Activated CD4-positive, alpha-beta T cell treated with anti-CD3 and anti-CD28 coated beads for 36 hours (primary cell): Measurements from ENCODE around the gene CALHM3. TPM values are rescaled to one million over a fixed set of nuclear protein-coding genes. Genes with fewer than 3 reads are reported as not detected.

Experiments
- ATAC-seq: fragments of 200-7000 bp; cut with Tn5 transposase; one replicate; pipeline ENCODE4 v1.10.0; 2021; ENCODE audit warnings: mild to moderate bottlenecking, moderate library complexity
- CTCF ChIA-PET: fragments of 350-600 bp; sonication (Branson Sonifier 250); formaldehyde crosslinking; loops from one replicate; lab custom pipeline; 2021; ENCODE audit warnings: antibody characterized with exemption; lab: Charles Lee
- POLR2A ChIA-PET: fragments of 350-600 bp; sonication (Branson Sonifier 250); formaldehyde crosslinking; loops from one replicate; lab custom pipeline; 2021; ENCODE audit warnings: antibody characterized with exemption, inconsistent platforms; lab: Charles Lee
- DNase-seq: peaks from one replicate; pipeline ENCODE4 v3.0.0-alpha.2; 2020
- H3K27ac Mint-ChIP-seq: one replicate; pipeline ENCODE4 v1.8.0; 2021; ENCODE audit warnings: mixed read lengths
- H3K27me3 Mint-ChIP-seq: one replicate; pipeline ENCODE4 v1.8.0; 2021; ENCODE audit warnings: mixed read lengths
- H3K36me3 Mint-ChIP-seq: one replicate; pipeline ENCODE4 v1.8.0; 2021; ENCODE audit warnings: low read depth, mixed read lengths
- H3K4me1 Mint-ChIP-seq: one replicate; pipeline ENCODE4 v1.8.0; 2021; ENCODE audit warnings: mixed read lengths
- H3K4me3 Mint-ChIP-seq: one replicate; pipeline ENCODE4 v1.8.0; 2021; ENCODE audit warnings: mild to moderate bottlenecking, moderate library complexity, mixed read lengths
- H3K9me3 Mint-ChIP-seq: one replicate; pipeline ENCODE4 v1.8.0; 2021; ENCODE audit warnings: low read depth, mixed read lengths
- intact Hi-C, 2 experiments: fragments of 100-400 bp; cut with DNase I in 1 of 2; cut with micrococcal nuclease in 1 of 2; formaldehyde crosslinking; loops; one replicate each; pipeline versions ENCODE4 v1.14.2 to v1.15.1; 2022 to 2024; cut with DNase I, micrococcal nuclease
- total RNA-seq, 2 experiments: library from RNA; stranded (reverse); gene quantifications; one replicate each; pipeline ENCODE4 v1.2.3, GENCODE V29; 2021

Gene CALHM3
- total RNA-seq, 2 experiments from 2014 or later: not detected

DNA sequence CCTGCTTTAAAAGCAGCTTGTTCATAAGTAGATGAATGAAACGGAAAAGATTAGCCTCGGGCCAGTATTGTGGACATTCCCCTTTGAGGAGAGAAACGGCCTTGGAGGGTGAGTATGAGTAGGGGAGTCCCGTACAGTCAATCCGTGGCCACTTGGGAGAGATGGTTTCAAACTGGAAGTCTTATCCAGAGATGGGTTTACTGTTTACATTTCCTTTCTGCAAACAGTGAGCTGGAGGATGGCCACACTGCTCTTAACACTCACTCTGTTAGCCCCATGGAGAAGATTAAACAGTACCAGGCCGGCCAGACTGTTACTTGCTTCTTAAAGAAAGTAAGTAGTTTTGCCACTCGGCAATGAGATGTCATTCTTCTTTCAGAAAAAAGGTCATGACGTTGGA is 47.1 kb downstream of the CALHM3 start:
- H3K4me3 Mint-ChIP-seq: no peak overlapping the region
- H3K27ac Mint-ChIP-seq: no peak overlapping the region
- H3K9me3 Mint-ChIP-seq: no peaks in the 10 kb centered on the region
- H3K36me3 Mint-ChIP-seq: peaks cover 71% of the 10 kb centered on the region
- no peak for ATAC-seq
- no peaks in the 10 kb centered on the region for H3K27me3 Mint-ChIP-seq
- intact Hi-C loops: no loop called here
- POLR2A ChIA-PET: no interaction called here
- CTCF ChIA-PET: interaction anchor here (1.0 kb wide), 1 partner anchor 14 kb away, joined by 3 read pairs; no protein-coding TSS in a partner anchor
- H3K4me1 Mint-ChIP-seq: peaks cover 38% of the 10 kb centered on the region
- DNase-seq: no peak

DNA sequence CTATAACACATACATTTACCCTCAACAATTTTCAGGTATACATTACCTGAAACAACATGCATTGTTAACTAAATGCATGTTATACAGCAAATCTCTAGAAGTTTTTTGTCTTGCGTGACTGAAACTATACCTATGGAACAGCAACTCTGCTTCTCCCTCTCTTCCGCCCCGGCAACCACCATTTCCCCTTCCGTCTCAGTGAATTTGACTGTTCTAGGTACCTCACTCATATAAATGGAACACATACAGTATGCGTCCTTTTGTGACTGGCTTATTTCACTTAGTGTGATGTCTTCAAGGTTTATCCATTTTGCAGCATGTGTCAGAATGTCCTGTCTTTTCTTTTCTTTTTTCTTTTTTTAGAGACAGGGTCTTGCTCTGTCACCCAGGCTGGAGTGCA is 49.4 kb downstream of the CALHM3 start:
- DNase-seq: peak; percentile 48
- no peak overlapping the region for H3K4me3 Mint-ChIP-seq
- ChIA-PET CTCF (no interaction called here), POLR2A (no interaction called here)
- no peaks in the 10 kb centered on the region for H3K27me3 Mint-ChIP-seq
- peak; percentile 81 for ATAC-seq
- H3K36me3 Mint-ChIP-seq: peaks cover 69% of the 10 kb centered on the region
- H3K27ac Mint-ChIP-seq: peak overlapping the region; percentile 44
- H3K4me1 Mint-ChIP-seq: peaks cover 38% of the 10 kb centered on the region
- no peaks in the 10 kb centered on the region for H3K9me3 Mint-ChIP-seq
- intact Hi-C loops: no loop called here

GRCh38 chr10:103428989-103429643 is 49.9 kb downstream of the CALHM3 start:
- intact Hi-C loops: no loop called here
- peak overlapping the region; percentile 73 for H3K27ac Mint-ChIP-seq
- no peaks in the 10 kb centered on the region for H3K27me3 Mint-ChIP-seq
- H3K9me3 Mint-ChIP-seq: no peaks in the 10 kb centered on the region
- H3K36me3 Mint-ChIP-seq: peaks cover 75% of the 10 kb centered on the region
- DNase-seq (no peak), ATAC-seq (peak; percentile 72)
- ChIA-PET CTCF (interaction anchor here (0.7 to 1.0 kb wide), 2 partner anchors 67 to 106 kb away, joined by 3 to 6 read pairs; no protein-coding TSS in a partner anchor), POLR2A (no interaction called here)
- H3K4me1 Mint-ChIP-seq: peaks cover 38% of the 10 kb centered on the region
- H3K4me3 Mint-ChIP-seq: no peak overlapping the region

DNA sequence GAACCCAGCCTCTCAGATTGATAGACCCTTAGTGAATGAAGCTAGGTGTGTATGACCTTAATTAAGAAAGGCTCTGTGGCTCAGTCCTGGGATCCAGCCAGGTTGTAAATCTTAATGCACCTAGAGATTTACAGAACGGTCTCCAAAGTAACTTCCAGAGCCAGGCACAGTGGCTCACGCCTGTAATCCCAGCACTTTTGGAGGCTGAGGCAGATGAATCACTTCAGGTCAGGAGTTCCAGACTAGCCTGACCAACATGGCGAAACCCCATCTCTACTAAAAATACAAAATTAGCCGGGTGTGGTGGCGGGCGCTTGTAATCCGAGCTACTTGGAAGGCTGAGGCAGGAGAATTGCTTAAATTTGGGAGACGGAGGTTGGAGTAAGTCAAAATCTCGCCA is 51.2 kb downstream of the CALHM3 start:
- POLR2A ChIA-PET: no interaction called here
- H3K27me3 Mint-ChIP-seq: no peaks in the 10 kb centered on the region
- no peaks in the 10 kb centered on the region for H3K9me3 Mint-ChIP-seq
- H3K4me3 Mint-ChIP-seq: no peak overlapping the region
- H3K4me1 Mint-ChIP-seq: peaks cover 38% of the 10 kb centered on the region
- intact Hi-C loops: no loop called here
- peaks cover 80% of the 10 kb centered on the region for H3K36me3 Mint-ChIP-seq
- ATAC-seq (no peak), DNase-seq (no peak)
- no peak overlapping the region for H3K27ac Mint-ChIP-seq
- CTCF ChIA-PET: no interaction called here

- Mint-ChIP-seq H3K4me3 (no peak overlapping the region), H3K9me3 (no peaks in the 10 kb centered on the region), H3K27ac (no peak overlapping the region), H3K36me3 (peaks cover 72% of the 10 kb centered on the region), H3K4me1 (peaks cover 17% of the 10 kb centered on the region), H3K27me3 (no peaks in the 10 kb centered on the region)
- intact Hi-C loops: no loop called here
- POLR2A ChIA-PET: no interaction called here
- CTCF ChIA-PET: no interaction called here
- DNase-seq: no peak
- ATAC-seq: no peak
These were observed 55.3 kb downstream of the CALHM3 start for GRCh38 chr10:103423748-103424147.

Other genes with a start within 250 kb of the CALHM3 start
- not detected for gene RPEL1, start 233.4 kb downstream of the CALHM3 start, total RNA-seq
- gene INA, start 202.1 kb downstream of the CALHM3 start, total RNA-seq: under 1 TPM; 0.32 to 0.35 TPM
- gene PCGF6, start 128.1 kb downstream of the CALHM3 start, total RNA-seq: 10 to 100 TPM; 10.4 to 14.8 TPM
- 10 to 100 TPM; 11.2 to 11.4 TPM for gene TAF5, start 111.3 kb downstream of the CALHM3 start, total RNA-seq
- 100 to 1,000 TPM; 377 to 447 TPM for gene ATP5MK, start 82.8 kb downstream of the CALHM3 start, total RNA-seq
- gene PDCD11, start 82.6 kb downstream of the CALHM3 start, total RNA-seq: 10 to 100 TPM; 60.6 to 73.8 TPM
- gene CALHM2, start 26.9 kb downstream of the CALHM3 start, total RNA-seq: 10 to 100 TPM; 10.1 to 12.0 TPM
- not detected for gene CALHM1, start 20.3 kb downstream of the CALHM3 start, total RNA-seq
- 1 to 10 TPM; 2.3 to 2.4 TPM for gene NEURL1, start 14.5 kb upstream of the CALHM3 start, total RNA-seq